ENCODE measurements around the gene EXOSC1.
"Not testable (repeated sequence)": the region's sequence is repeated elsewhere in the genome, so short reads cannot be mapped to it uniquely, and the experiment has no call there.

EXOSC1 gene

GRCh38 chr10:97407211-97407951 lies 38.4 kb downstream of the EXOSC1 start:
- peak; percentile 66 for DNase-seq

GRCh38 chr10:97406483-97406882 lies 39.3 kb downstream of the EXOSC1 start:
- not testable (repeated sequence) for DNase-seq

GRCh38 chr10:97406064-97406463 lies 39.7 kb downstream of the EXOSC1 start:
- DNase-seq: no peak

GRCh38 chr10:97404044-97404443 lies 41.8 kb downstream of the EXOSC1 start:
- DNase-seq: no peak

- no peak for DNase-seq
Measured at GRCh38 chr10:97401455-97401919, 44.3 kb downstream of the EXOSC1 start.

GRCh38 chr10:97400665-97401454 lies 44.9 kb downstream of the EXOSC1 start, which contains the start of gene RRP12:
RRP12 (minus strand) TSS chr10:97401340; CDS start chr10:97401231, 109 bp downstream.
- peak; percentile 70 for DNase-seq

GRCh38 chr10:97399843-97400545 lies 45.8 kb downstream of the EXOSC1 start:
- DNase-seq: no peak

- no peak for DNase-seq
Measured at GRCh38 chr10:97396056-97396455, 49.8 kb downstream of the EXOSC1 start.

- DNase-seq: no peak
Measured at GRCh38 chr10:97393034-97393573, 52.7 kb downstream of the EXOSC1 start.

GRCh38 chr10:97390091-97390490 lies 55.7 kb downstream of the EXOSC1 start:
- no peak for DNase-seq

- no peak for DNase-seq
Measured at GRCh38 chr10:97388152-97388551, 57.7 kb downstream of the EXOSC1 start.
